IMR-90 (cell line): ENCODE measurements around the gene CHRD. TPM values are rescaled to one million over a fixed set of nuclear protein-coding genes. Genes with fewer than 3 reads are reported as not detected.
A peak's percentile ranks its signal among the peaks of the same experiment; 100 is the strongest.

Source experiments
- ATAC-seq: fragments of 200-7000 bp; cut with Tn5 transposase; 2 replicates; pipeline ENCODE4 v1.9.1; 2020; ENCODE audit warnings: low read depth, mild to moderate bottlenecking, moderate library complexity
- BruUV-seq: library from RNA; stranded (reverse); fragments of 400-500 nt; replicated peaks from 2 replicates; lab custom pipeline; 2021; lab: Mats Ljungman, UMichigan
- CTCF ChIA-PET: fragments of 300-600 bp; formaldehyde crosslinking; extraction: SDS; loops from one replicate; lab custom pipeline; 2021; ENCODE audit warnings: antibody characterized with exemption; lab: Yijun Ruan, JAX
- POLR2A ChIA-PET: fragments of 300-600 bp; sonication (Branson Sonifier 250); formaldehyde crosslinking; loops from one replicate; lab custom pipeline; 2022; ENCODE audit warnings: antibody characterized with exemption; ENCODE audit not compliant: unreplicated experiment; lab: Charles Lee
- DNase-seq: peaks from one replicate; pipeline ENCODE4 v3.0.0; 2013
- H2AFZ ChIP-seq: replicated peaks from 2 replicates; pipeline ENCODE3; 2013; ENCODE audit warnings: low read length, mild to moderate bottlenecking; ENCODE audit not compliant: poor library complexity
- H2AK5ac ChIP-seq: 2 replicates; pipeline ENCODE4 v1.6.1; 2013; ENCODE audit warnings: low read depth, low read length, inconsistent platforms
- H2AK9ac ChIP-seq: replicated peaks from 2 replicates; pipeline ENCODE3; 2013; ENCODE audit warnings: mild to moderate bottlenecking, low read depth, low read length, moderate library complexity; ENCODE audit not compliant: poor library complexity
- H2BK120ac ChIP-seq: 2 replicates; pipeline ENCODE4 v1.6.1; 2013; ENCODE audit warnings: low read depth, low read length, inconsistent platforms
- H2BK15ac ChIP-seq: 3 replicates; pipeline ENCODE4 v1.6.1; 2013; ENCODE audit warnings: low read depth, low read length, inconsistent platforms
- H2BK20ac ChIP-seq: 2 replicates; pipeline ENCODE4 v1.6.1; 2013; ENCODE audit warnings: low read depth, mild to moderate bottlenecking, inconsistent platforms, low read length, moderate library complexity
- H2BK5ac ChIP-seq: 2 replicates; pipeline ENCODE4 v1.6.1; 2013; ENCODE audit warnings: mild to moderate bottlenecking, low read depth, low read length, inconsistent platforms; ENCODE audit not compliant: poor library complexity, severe bottlenecking
- H3K14ac ChIP-seq: replicated peaks from 2 replicates; pipeline ENCODE4 v1.6.1; 2013; ENCODE audit warnings: low read depth, low read length, inconsistent platforms
- H3K18ac ChIP-seq: 2 replicates; pipeline ENCODE4 v1.6.1; 2013; ENCODE audit warnings: low read depth, low read length, control low read depth
- H3K23ac ChIP-seq: 2 replicates; pipeline ENCODE4 v1.6.1; 2013; ENCODE audit warnings: low read depth, low read length, inconsistent platforms
- H3K27ac ChIP-seq: 2 replicates; pipeline ENCODE4 v1.5.1; 2013; ENCODE audit warnings: mild to moderate bottlenecking, control low read depth, low read length; ENCODE audit not compliant: insufficient read depth
- H3K27me3 ChIP-seq: 2 replicates; pipeline ENCODE4 v1.6.1; 2013; ENCODE audit warnings: low read length; ENCODE audit not compliant: control insufficient read depth, insufficient read depth
- H3K36me3 ChIP-seq: 2 replicates; pipeline ENCODE4 v1.6.1; 2013; ENCODE audit warnings: low read length, mixed read lengths; ENCODE audit not compliant: control insufficient read depth, insufficient read depth
- H3K4ac ChIP-seq: 2 replicates; pipeline ENCODE4 v1.6.1; 2013; ENCODE audit warnings: low read depth, low read length, inconsistent platforms
- H3K4me1 ChIP-seq: 2 replicates; pipeline ENCODE4 v1.6.1; 2013; ENCODE audit warnings: low read length, mixed read lengths; ENCODE audit not compliant: control insufficient read depth, insufficient read depth
- H3K4me2 ChIP-seq: 2 replicates; pipeline ENCODE4 v1.6.1; 2013; ENCODE audit warnings: low read depth, mild to moderate bottlenecking, control low read depth, low read length, moderate library complexity
- H3K4me3 ChIP-seq: 2 replicates; pipeline ENCODE4 v1.5.1; 2013; ENCODE audit warnings: low read depth, mild to moderate bottlenecking, control low read depth, low read length, moderate library complexity; ENCODE audit not compliant: insufficient read depth
- H3K56ac ChIP-seq: 2 replicates; pipeline ENCODE4 v1.6.1; 2013; ENCODE audit warnings: low read length, inconsistent platforms; ENCODE audit not compliant: insufficient read depth; ENCODE audit errors: extremely low read depth
- H3K79me1 ChIP-seq, 2 experiments: 2 replicates each; pipeline ENCODE4 v1.6.1; 2013; ENCODE audit warnings: low read length in 2 of 2, inconsistent platforms in 1 of 2, low read depth in 1 of 2
- H3K9ac ChIP-seq: 2 replicates; pipeline ENCODE4 v1.6.1; 2013; ENCODE audit warnings: low read depth, low read length, control low read depth
- H3K9me1 ChIP-seq: 2 replicates; pipeline ENCODE4 v1.6.1; 2013; ENCODE audit warnings: low read length, inconsistent platforms; ENCODE audit not compliant: insufficient read depth
- H3K9me3 ChIP-seq: 2 replicates; pipeline ENCODE4 v1.6.1; 2013; ENCODE audit warnings: low read length; ENCODE audit not compliant: control insufficient read depth, insufficient read depth
- H4K20me1 ChIP-seq: 2 replicates; pipeline ENCODE4 v1.6.1; 2013; ENCODE audit warnings: low read length, inconsistent platforms; ENCODE audit not compliant: insufficient read depth
- H4K5ac ChIP-seq: 2 replicates; pipeline ENCODE4 v1.6.1; 2013; ENCODE audit warnings: mild to moderate bottlenecking, low read depth, low read length, control low read depth
- H4K8ac ChIP-seq, 2 experiments: 2 replicates each; pipeline ENCODE4 v1.6.1; 2013; ENCODE audit warnings: low read depth in 2 of 2, low read length in 2 of 2, control low read depth in 1 of 2, inconsistent platforms in 1 of 2
- H4K91ac ChIP-seq: 2 replicates; pipeline ENCODE4 v1.6.1; 2013; ENCODE audit warnings: low read depth, low read length, inconsistent platforms; ENCODE audit not compliant: insufficient read depth
- BHLHE40 ChIP-seq: fragments of 150-350 bp; IDR thresholded peaks from 2 replicates; pipeline ENCODE4 v1.6.1; 2016; ENCODE audit warnings: mild to moderate bottlenecking, low read depth, low read length
- CEBPB ChIP-seq: IDR thresholded peaks from 2 replicates; pipeline ENCODE4 v1.6.1; 2012; ENCODE audit warnings: low read depth, low read length, improper control_type of control experiment
- POLR2A ChIP-seq: IDR thresholded peaks from 2 replicates; pipeline ENCODE4 v1.6.1; 2012; ENCODE audit warnings: mild to moderate bottlenecking, low read depth, low read length
- WGBS, 2 experiments: methylation state at CpG; one replicate each; pipeline versions ENCODE4 v1.1.5 to v1.1.7; 2013; ENCODE audit warnings: missing lambda C conversion rate in 2 of 2; ENCODE audit not compliant: insufficient read length in 1 of 2; ENCODE audit errors: extremely low coverage in 2 of 2; 5-methylcytosine and 5-hydroxymethylcytosine counted together
- dilution Hi-C: fragments of 300-500 bp; cut with HindIII; formaldehyde crosslinking; loops from one replicate; pipeline ENCODE4 v1.14.3; 2018; ENCODE audit warnings: low sequenced_read_pairs; ENCODE audit not compliant: unreplicated experiment
- in situ Hi-C: fragments of 300-500 bp; cut with MboI; formaldehyde crosslinking; loops from 3 replicates; pipeline ENCODE4 v1.14.3; 2019; ENCODE audit warnings: low sequenced_read_pairs, inconsistent platforms, mixed read lengths
- intact Hi-C: fragments of 100-400 bp; cut with micrococcal nuclease; formaldehyde crosslinking; loops from 2 replicates; pipeline ENCODE4 v1.10.0; 2022
- polyA plus RNA-seq, 3 experiments: library from polyadenylated mRNA; depleted of rRNA; stranded (reverse); fragments of >200 nt; gene quantifications; 2 replicates each; pipeline ENCODE4 v1.2.3, GENCODE V29; 2012; ENCODE audit warnings: low replicate concordance in 1 of 3
- total RNA-seq: library from RNA; depleted of rRNA; stranded (reverse); fragments of >200 nt; gene quantifications from 2 replicates; pipeline ENCODE4 v1.2.3, GENCODE V29; 2012
- TF ChIP-seq, protein P1 (sequence below): fragments of 150-350 bp; IDR thresholded peaks from 2 replicates; pipeline ENCODE4 v1.6.1; 2016; ENCODE audit warnings: low read depth, mild to moderate bottlenecking, low read length, moderate library complexity, borderline replicate concordance

The CHRD gene
- total and polyA plus RNA-seq, 2 of the 4 experiments (the other 2 are of a cell fraction): under 0.01 to 0.09 TPM

DNA sequence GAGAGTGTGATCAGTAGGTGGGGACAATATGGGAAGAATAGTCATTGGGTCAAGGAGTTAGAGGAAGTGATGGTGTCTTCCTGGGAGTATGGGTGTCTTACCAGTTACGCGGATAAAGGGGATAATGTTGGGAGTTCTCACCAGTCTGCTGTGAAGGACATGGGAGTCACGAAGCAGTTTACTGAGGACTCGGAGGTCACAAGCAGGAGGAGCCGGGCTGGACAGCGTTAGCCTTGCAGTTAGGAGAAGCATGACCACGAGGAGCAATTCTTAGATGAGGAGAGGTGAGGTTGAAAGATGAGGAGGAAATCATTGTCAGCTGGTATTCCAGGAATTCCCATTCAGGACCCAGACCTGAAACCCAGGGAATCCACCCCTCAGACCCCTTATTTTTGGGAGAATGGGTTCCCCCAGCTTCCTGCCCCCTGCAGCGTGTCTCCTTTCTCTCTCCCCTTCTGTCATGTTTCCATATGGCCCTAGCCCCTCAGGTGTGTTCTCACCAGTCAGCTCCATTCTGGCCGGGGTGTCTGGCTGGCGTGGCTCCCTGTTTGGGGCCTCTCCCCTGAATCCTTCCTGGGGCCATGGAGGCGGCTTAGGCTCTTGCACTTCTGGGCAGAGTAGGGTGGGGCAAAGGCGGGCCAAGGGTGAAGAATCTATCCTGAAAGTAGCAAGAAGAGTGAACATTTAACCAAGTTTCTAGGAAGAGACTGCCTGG, 4.0 kb upstream of the CHRD start:
- WGBS, 2 experiments: 60% methylated on average over 4 of the region's 12 CpGs; no CpG with 5 or more reads in 1 of the 2 experiments
- ChIA-PET CTCF (interaction anchor here (0.5 to 1.0 kb wide), 2 partner anchors 48 to 168 kb away, joined by 3 to 5 read pairs; no protein-coding TSS in a partner anchor), POLR2A (no interaction called here)
- no peak overlapping the region for H3K9ac ChIP-seq
- BruUV-seq: no TSS peak
- H4K20me1 ChIP-seq: peaks cover 3% of the 10 kb centered on the region; the same call in 1 of the 2 replicates
- no peak overlapping the region for H3K4me2 ChIP-seq
- H2BK120ac ChIP-seq: no peak overlapping the region
- H3K27me3 ChIP-seq: peaks cover 59% of the 10 kb centered on the region
- no peak overlapping the region; the same call in 1 of the 2 replicates for H3K23ac ChIP-seq
- no peak overlapping the region for H4K8ac ChIP-seq
- H3K9me1 ChIP-seq: no peaks in the 10 kb centered on the region
- H3K14ac ChIP-seq: no peak overlapping the region
- intact Hi-C loops (no loop called here), in situ Hi-C loops (loop anchor here (10.0 kb wide), 2 partner anchors 399 to 429 kb away; no protein-coding TSS in a partner anchor), dilution Hi-C loops (no loop called here)
- no peaks in the 10 kb centered on the region for H3K36me3 ChIP-seq
- no peak overlapping the region for H3K4ac ChIP-seq
- no peak overlapping the region for H2BK20ac ChIP-seq
- no peak overlapping the region for H2BK5ac ChIP-seq
- no peak overlapping the region for H3K18ac ChIP-seq
- H2AK5ac ChIP-seq: 0 out of 2 replicates have a peak overlapping the region, but pooled peaks have one; percentile 11
- no peaks in the 10 kb centered on the region for H3K79me1 ChIP-seq
- H2AK9ac ChIP-seq: no peak overlapping the region
- H3K4me1 ChIP-seq: peaks cover 2% of the 10 kb centered on the region; the same call in 1 of the 2 replicates
- TF ChIP-seq, protein P1, sequence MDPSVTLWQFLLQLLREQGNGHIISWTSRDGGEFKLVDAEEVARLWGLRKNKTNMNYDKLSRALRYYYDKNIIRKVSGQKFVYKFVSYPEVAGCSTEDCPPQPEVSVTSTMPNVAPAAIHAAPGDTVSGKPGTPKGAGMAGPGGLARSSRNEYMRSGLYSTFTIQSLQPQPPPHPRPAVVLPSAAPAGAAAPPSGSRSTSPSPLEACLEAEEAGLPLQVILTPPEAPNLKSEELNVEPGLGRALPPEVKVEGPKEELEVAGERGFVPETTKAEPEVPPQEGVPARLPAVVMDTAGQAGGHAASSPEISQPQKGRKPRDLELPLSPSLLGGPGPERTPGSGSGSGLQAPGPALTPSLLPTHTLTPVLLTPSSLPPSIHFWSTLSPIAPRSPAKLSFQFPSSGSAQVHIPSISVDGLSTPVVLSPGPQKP: no peak
- TF ChIP-seq CEBPB (no peak), POLR2A (no peak), BHLHE40 (no peak)
- no peak overlapping the region for H3K56ac ChIP-seq
- no peak overlapping the region for H2BK15ac ChIP-seq
- H3K9me3 ChIP-seq: no peaks in the 10 kb centered on the region
- DNase-seq (no peak), ATAC-seq (no peak)
- H2AFZ ChIP-seq: no peak overlapping the region
- H4K5ac ChIP-seq: no peak overlapping the region
- H3K27ac ChIP-seq: no peak overlapping the region
- no peak overlapping the region for H4K91ac ChIP-seq
- no peak overlapping the region for H3K4me3 ChIP-seq
